Measurements from ENCODE around the gene PPEF2.

PPEF2 gene

DNA sequence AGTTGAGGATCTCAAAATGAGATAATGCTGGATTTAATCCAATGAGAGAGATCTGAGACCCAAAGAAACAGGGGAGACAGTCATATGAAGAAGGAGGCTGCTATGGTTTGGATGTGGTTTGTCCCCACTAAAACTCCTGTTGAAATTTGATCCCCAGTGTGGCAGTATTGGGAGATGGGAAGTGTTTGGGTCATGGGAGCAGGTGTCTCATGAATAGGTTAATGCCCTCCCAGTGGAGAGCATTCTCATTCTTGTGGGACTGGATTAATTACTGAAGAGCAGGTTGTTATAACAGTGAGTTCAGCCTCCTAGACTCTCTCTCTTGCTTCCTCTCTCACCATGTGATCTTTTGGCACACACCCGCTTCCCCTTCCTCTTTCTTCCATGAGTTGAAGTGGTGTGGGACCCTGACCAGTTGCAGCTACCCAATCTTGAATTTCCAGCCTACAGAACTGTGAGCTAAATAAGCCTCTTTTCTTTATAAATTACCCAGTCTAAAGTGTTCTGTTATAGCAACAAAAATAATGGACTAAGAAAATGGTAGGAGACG, 70.3 kb downstream of the PPEF2 start:
- no peak for DNase-seq

DNA sequence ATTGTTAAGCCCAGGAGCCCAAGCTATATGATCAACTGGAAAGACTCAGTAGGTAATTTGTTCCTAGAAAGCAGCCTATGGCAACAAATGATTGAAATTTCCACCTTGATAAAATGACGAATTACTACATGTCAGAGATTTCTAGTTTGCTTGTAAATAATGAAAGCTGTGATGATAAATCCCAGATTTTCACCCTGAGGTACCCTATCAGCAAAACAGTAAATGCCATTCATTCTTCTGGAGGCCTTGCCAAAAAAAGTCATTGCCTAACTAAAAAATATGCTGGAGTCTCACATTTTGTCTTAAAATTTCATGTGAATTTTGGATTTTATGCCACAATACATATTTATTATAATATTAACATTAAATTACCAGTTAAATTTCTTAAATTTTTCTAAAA, 71.3 kb downstream of the PPEF2 start:
- DNase-seq, result no peak

DNA sequence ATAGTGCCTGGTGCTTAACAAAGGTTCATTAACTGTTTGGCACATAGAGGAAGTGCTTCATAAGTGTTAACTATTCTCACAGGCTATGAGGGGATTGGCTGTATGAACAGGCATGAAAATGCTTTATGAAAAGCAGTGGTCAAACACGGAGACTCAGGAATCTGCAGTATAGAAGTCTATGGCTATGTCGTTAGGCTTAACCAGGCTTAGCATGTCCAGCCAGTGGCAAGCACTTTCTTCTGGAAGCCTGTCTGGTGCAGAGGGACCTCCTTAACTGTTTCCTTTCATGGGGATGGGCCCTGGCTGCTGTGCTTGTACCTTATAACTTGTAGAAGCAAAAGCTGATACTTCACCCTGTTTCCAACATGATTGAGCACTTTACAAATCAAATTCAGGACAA, 78.4 kb downstream of the PPEF2 start:
- DNase-seq, result no peak

DNA sequence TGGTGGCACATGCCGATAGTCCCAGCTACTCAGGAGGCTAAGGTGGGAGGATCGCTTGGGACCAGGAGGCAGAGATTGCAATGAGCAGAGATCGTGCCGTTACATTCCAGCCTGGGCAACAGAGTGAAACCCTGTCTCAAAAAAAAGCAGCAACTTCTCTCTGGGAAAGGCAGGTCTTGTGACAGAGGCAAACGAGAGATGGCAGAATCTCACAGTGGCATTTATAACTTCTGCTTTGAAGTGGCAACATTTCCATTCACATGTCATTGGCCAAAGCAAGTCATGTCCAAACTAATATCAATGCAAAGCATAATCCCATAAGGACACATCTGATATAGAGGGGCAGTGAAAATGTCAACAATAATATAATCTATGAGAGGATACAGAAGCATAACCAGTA, 79.8 kb downstream of the PPEF2 start:
- DNase-seq, result no peak

DNA sequence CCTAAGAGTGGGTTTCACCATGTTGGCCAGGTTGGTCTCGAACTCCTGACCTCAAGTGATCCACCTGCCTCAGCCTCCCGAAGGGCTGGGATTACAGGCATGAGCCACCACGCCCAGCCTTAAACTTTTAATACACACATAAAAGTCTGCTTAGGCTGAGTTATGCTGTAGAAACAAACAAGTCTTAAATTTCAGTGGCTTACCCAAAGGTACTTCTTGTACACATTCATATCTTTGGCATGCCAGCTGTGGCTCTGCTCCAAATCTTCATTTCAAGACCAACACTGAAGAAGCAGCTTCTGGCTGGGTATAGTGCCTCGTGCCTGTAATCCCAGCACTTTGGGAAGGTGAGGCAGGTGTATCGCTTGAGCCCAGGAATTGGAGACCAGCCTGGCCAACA, 80.3 kb downstream of the PPEF2 start:
- DNase-seq, result no peak

DNA sequence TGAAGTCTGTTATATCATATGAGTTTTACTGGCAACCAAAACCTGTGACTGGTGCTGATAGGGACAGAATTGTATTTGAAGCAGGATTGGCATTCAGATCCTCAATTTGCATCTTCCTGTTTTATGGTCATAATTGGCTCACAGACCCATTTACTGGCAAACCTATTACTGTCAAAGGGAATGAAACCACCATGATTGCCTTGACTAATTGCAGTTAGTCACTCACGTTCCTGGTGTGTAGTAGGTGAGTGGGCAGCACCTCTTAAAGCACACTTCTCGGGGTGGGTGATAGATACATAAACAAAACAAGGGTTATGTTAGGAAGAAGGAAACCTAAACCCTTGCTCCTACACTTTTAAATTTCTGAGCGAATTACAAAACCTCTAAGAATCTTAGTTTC, 81.0 kb downstream of the PPEF2 start:
- no peak for DNase-seq

DNA sequence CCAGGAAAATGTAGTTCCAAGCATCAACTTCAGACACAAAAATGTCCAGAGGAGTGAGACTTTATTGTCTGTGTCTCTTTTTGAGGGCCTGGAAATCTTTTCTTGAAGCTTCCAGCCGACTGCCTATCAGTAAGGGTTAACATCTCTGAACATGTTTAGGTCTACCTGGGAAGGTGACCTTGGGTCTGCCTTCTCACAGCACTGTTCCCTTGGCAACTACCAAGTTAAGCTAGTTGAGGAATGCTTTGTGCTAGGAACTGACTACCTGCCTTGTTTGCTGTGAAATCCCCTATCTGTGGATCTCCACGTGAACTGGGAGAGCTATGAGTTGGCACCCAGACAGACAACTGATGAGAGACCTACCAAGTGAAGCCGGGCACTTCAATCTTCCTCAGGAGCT, 81.6 kb downstream of the PPEF2 start:
- no peak for DNase-seq

DNA sequence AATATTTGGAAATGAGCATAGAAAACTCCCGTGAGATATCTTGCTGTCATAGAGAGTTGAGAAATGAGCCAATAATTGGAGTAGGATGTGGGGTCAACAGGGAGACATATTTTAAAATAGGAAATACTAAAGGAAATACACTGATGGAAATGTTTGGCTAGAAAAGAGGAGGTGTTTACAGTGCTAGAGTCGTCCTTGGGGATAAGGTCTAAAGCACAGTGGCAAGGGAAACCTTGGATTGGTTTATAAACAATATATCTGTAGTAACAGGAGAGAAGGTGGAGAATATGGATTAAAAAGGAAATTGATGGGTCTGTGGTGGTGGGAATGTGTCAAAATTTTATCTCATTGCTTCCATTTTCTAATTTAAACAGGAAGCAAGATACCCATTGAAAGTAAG, 82.1 kb downstream of the PPEF2 start:
- no peak for DNase-seq

DNA sequence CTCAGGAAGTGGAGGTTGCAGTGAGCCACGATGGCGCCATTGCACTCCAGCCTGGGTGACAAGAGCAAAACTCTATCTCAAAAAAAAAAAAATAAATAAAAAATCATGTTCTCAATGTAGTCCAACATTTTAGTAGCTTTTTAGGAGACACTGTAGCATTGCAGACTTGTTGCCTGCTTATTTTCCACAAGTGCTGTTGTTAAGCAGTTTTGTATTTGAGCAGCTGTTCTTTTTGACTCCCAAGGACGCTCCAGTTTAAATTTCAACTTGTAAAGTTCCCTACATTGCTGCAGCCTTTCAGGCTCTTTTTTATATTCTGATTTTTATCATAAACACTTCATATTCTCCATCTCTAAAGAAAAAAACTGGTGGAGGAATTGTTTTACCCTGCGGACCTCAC, 83.1 kb downstream of the PPEF2 start:
- DNase-seq, result no peak

DNA sequence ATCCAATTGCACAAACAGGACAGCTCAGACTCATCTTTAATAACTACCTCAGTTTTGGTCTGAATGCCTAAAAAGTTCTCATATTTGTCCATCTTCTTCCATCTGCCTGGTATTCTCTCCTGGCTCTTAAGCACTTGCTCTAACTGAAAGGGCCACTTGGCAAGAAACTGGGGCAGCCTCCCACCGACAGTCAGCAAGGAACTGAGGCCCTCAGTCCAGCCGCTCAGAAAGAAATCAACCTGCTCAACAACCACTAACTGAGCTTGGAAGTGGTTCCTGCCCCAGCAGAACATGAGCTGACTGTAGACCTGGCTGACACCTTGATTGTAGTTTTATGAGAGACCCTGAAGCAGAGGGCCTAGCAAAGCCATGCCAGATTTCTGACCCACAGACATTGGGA, 84.4 kb downstream of the PPEF2 start:
- no peak for DNase-seq

All from activated CD4-positive, alpha-beta T cell treated with anti-CD3 and anti-CD28 coated beads, Interleukin-2, amount 50 U/mL, for 1 hour (primary cell).